Activated CD8-positive, alpha-beta memory T cell treated with anti-CD3 and anti-CD28 coated beads for 4 hours (primary cell): ENCODE data around the gene ZNF560.
"Not testable (repeated sequence)": the region's sequence is repeated elsewhere in the genome, so short reads cannot be mapped to it uniquely, and the experiment has no call there.

Experiments used
- DNase-seq, 2 donors: peaks; one replicate each; pipeline ENCODE4 v3.0.0-alpha.2; 2020; ENCODE audit warnings: low read depth in 2 of 2

Gene ZNF560

GRCh38 chr19:9498183-9498902 lies at the start of gene ZNF560:
ZNF560 (minus strand) TSS chr19:9498616; CDS start chr19:9475313, 23,303 bp downstream.
- DNase-seq: no peak

GRCh38 chr19:9547870-9548269 lies 49.5 kb upstream of the ZNF560 start:
- no peak for DNase-seq

DNA sequence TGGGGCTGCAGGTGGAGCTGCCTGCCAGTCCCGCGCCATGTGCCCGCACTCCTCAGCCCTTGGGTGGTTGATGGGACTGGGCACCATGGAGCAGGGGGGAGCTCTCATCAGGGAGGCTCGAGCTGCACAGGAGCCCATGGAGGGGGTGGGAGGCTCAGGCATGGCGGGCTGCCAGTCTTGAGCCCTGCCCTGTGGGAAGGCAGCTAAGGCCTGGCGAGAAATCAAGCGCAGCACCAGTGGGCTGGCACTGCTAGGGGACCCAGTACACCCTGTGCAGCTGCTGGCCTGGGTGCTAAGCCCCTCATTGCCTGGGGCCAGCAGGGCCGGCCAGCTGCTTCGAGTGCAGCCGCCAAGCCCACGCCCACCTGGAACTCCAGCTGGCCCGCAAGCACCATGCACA lies 42.9 kb upstream of the ZNF560 start:
- DNase-seq: not testable (repeated sequence)

- not testable (repeated sequence) for DNase-seq
These were observed 41.5 kb upstream of the ZNF560 start for GRCh38 chr19:9539921-9540320.

- not testable (repeated sequence) for DNase-seq
These were observed 40.8 kb upstream of the ZNF560 start for GRCh38 chr19:9539201-9539600.

DNA sequence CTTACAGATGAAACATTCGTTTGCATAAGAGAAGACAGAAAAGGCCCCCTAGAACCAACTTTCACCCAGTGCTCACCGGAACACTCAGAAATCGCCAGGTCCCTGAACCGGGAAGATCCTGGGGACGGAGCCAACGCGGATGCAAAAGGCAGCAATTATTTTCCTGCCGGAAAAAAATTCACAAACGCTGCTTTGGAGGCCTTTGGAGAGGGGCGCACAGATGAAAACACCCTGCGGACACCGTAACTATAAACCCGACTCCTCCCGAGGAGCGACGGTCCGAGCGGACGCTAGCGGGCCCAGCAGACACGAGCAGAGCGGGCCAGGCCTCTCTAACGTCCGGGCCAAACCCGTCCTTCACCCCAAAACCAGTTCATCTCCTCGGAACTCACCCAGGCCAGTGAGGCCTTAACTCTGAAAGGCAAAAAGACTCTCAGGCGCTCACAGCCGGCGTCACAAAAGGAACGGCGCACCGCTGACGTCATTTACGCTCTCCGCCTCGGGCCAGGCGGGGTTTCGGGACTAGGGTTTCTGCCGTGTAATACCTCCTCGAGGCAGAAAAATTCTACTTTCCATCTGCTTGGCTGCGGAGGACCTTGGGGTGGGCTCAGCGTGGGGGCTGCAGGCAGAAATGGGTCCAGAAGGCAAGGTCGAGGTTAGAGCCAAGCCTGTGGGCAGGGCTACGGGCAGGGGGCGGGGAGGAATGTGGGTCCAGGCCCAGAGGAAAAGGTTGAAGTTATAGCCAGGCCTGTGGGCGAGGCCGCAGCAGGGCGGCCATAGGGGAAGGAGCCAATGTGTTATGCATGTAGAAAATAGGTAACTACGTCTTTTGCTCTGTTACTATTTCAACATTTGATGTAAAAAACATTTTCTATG lies 40.0 kb upstream of the ZNF560 start, which contains the start of gene ZNF426:
TSS of gene ZNF426 (minus strand) at position 463 of the 876 bp plus-strand sequence. CDS start 2,413 bp downstream, outside the sequence.
- DNase-seq: peak; percentile 68 to 79

DNA sequence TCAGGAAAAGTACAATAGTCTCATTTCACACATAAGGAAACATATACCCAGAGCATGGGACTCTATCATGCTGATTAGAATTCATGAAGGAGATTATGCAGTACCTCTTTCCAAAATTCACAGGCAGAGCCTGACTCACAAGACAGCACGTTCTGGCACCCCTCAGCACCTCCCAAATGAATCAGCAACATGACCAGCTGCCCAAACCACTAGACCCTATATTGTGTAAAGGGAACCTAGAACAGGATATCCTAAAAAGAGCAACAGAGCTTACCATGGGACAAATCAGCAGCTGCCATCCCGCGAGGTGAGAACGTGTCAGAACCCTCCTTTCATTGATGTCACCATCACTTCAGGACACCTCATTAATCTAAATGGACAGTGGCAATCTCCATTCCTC lies 37.5 kb upstream of the ZNF560 start:
- no peak for DNase-seq

GRCh38 chr19:9531933-9532332 lies 33.5 kb upstream of the ZNF560 start:
- DNase-seq: no peak

GRCh38 chr19:9528757-9529336 lies 30.4 kb upstream of the ZNF560 start:
- DNase-seq: no peak

GRCh38 chr19:9523885-9524474 lies 25.6 kb upstream of the ZNF560 start:
- DNase-seq: no peak

GRCh38 chr19:9507285-9507684 lies 8.9 kb upstream of the ZNF560 start:
- no peak for DNase-seq

- DNase-seq: no peak
These were observed 2.4 kb upstream of the ZNF560 start for GRCh38 chr19:9500796-9501195.

DNA sequence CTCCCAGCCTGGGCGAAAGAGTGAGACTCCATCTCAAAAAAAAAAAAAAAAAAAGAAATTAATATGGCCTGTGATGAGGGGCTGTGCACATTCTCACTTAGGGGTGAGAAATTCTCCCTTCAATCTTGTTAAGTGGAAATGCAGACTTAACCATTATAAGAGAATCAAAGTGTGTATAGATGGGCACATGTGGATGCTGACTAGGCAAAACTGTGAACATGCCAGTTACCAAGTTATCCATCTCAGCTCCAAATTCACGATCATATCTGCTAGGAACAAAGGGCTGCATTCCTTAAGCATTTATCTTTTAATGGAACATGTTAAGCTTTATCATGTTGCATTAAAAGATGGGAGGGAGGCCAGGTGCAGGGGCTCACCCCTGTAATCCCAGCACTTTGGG lies 4.3 kb downstream of the ZNF560 start:
- DNase-seq: no peak

DNA sequence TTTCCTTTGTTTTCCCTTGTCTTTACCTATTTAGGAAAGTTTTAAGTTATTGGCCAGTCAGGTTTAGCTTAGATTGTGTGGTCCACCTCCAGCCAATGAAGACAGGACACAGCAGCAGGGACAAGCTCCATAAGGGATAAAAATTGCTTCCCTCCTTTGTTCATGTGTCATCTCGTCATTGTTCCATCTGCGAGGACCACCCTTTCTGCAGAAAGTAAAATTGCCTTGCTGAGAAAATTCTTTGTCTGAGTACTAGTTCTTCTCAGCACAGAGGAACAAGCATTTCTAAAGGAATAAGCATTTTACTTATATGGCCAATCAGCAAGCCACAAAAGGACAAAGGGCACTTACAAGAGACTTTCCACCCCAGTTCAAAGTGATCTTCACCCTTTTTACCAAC lies 11.4 kb downstream of the ZNF560 start:
- no peak for DNase-seq

DNA sequence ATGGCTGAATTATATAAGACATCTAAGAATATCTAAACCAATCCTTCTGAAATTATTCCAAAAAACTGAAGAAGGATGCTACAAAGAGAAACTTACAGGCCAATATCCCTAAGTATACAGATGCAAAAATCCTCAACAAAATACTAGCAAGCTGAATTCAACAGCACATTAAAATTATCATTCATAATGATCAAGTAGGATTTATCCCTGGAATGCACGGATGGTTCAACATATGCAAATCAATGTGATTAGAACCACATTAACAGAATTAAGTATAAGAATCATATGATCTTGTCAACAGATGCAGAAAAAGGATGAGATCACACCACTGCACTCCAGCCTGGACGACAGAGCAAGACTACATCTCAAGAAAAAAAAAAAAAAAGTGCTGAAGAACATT lies 13.3 kb downstream of the ZNF560 start:
- no peak for DNase-seq

DNA sequence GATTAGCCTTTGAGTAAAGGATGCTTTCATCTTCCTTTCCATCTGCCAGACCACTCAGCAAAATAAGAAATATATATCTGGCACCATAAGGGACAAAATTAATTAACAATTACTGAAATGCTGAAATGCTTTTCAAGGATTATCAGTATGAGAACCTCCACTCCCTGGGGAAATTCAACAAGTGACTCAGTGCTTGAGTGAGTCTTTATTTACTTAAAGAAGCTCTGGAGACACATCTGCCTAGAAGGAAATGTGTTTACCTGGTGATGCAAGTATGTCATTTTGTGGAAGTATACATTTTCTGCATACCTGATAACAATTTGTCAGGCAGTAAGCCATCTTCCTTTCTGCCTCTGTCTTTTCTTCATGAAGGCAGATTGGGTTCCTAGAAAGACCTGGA lies 23.4 kb downstream of the ZNF560 start:
- DNase-seq: no peak

GRCh38 chr19:9467161-9467560 lies 31.3 kb downstream of the ZNF560 start:
- no peak for DNase-seq

GRCh38 chr19:9461938-9462337 lies 36.5 kb downstream of the ZNF560 start:
- DNase-seq: no peak

GRCh38 chr19:9456018-9456689 lies 42.3 kb downstream of the ZNF560 start:
- no peak for DNase-seq

DNA sequence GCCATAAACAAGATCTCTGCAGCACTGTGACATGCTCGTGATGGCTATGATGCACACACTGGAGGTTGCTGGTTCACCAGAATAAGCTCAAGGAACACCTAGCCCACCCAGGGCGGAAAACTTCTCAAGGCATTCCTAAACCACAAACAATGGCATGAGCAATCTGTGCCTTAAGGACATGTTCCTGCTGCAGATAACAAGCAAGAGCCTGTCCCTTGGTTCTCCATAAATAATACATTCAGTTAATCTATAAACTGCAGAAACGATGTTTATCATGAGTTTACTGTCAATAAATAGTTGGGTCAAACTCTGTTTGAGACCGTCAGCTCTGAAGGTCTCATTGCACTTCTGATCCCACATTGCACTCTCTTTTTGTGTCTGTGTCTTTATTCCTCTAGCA lies 44.5 kb downstream of the ZNF560 start:
- DNase-seq: no peak

- no peak for DNase-seq
These were observed 53.4 kb downstream of the ZNF560 start for GRCh38 chr19:9445037-9445436.

DNA sequence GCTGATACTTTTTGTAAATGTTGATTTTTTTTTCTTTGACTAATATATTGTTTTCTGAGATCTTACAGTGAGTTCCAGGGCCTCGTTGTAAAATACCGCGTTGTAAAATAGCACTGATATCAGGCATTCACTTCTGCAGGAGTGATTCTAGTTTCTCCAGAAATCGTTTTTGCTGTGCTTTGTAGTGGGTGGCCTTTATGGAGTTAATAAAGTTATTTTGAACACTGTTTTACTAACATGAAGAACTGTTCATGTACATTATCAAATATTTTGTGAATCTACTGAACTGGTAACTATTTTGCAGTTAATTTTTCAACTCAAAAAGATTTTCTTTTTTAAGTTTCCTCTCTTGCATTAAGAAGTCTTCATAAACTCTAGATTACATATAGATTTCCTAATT lies 62.1 kb downstream of the ZNF560 start:
- no peak for DNase-seq
